HUDEP-2 (cell line): ENCODE results near the gene SAP25.
A peak's percentile ranks its signal among the peaks of the same experiment; 100 is the strongest.

Experiments
- DNase-seq, 76 experiments: peaks; one replicate each; lab custom pipeline; 2025; ENCODE audit not compliant: unreplicated experiment in 76 of 76; lab: John Stamatoyannopoulos, UW

SAP25 gene

DNA sequence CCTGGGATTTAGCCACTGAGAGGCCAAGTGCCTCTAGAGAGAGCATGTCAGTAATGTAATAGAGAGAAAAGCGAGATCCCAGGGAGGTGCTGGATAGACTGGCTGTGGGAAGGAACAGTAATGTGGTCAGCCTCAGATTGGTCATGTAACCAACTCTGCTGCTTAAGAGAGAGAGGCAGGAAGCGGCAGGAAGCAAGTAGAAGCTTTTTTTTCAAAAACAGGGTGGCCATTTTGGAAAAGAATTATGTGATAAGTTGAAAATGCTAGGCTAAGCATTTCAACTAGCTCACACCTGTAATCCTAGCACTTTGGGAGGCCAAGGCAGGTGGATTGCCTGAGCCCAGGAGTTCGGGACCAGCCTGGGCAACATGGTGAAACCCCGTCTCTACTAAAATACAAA, 24.7 kb upstream of the SAP25 start:
- no peak for DNase-seq

DNA sequence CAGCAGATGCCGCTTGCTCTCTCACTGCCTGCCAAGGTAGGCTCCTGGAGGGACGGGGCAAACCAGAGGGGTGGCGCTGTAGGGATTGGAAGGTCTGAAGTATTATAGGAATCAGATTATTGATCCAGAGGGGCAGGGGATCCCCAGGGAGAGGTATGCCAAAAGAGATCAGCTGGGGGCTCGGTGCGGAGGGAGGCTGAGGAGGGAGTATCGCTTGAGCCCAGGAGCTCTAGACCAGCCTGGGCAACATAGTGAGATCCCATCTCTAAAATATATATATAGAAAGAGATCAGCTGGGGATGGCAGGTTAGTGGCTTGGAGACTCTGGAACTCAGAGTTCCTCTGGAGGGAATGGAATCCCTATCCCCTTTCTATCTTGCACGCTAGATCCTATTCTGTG, 21.5 kb upstream of the SAP25 start:
- DNase-seq = no peak

DNA sequence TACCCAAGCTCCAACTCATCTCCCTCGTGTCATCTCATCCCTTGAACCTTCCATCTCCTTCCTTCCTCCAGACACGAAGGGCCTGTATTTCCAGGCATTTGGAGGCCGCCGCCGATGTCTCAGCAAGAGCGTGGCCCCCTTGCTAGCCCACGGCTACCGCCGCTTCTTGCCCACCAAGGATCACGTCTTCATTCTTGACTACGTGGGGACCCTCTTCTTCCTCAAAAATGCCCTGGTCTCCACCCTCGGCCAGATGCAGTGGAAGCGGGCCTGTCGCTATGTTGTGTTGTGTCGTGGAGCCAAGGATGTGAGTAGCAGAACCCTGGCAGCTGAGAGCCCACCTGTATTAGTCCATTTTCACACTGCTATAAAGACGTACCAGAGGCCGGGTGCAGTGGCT, 17.9 kb upstream of the SAP25 start:
- no peak for DNase-seq

DNA sequence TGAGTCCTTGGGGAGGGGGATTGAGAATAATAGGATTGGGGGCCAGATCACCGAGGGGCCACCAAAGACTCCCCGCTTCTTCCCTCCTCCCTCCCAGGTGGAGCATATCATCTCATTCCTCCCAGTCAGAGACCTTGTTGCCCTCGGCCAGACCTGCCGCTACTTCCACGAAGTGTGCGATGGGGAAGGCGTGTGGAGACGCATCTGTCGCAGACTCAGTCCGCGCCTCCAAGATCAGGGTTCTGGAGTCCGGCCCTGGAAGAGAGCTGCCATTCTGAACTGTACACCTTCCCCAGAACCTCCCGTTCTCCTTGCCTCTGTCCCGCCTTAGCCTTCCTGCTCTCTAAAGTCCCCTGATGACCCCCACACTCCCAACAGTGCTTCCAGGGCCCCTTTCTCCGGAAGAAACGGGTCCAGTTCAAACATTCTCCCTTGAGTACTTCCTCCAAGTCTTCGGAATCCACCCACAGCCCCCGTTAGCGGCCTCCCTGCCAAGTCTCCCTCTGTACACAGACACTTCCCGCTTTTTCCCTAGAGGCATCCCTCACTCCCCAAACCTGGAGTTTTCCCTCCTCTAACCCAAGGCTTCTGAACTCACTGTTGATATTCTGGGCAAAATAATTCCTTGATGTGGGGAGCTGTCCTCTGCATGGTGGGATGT, 16.5 kb upstream of the SAP25 start:
- no peak for DNase-seq

DNA sequence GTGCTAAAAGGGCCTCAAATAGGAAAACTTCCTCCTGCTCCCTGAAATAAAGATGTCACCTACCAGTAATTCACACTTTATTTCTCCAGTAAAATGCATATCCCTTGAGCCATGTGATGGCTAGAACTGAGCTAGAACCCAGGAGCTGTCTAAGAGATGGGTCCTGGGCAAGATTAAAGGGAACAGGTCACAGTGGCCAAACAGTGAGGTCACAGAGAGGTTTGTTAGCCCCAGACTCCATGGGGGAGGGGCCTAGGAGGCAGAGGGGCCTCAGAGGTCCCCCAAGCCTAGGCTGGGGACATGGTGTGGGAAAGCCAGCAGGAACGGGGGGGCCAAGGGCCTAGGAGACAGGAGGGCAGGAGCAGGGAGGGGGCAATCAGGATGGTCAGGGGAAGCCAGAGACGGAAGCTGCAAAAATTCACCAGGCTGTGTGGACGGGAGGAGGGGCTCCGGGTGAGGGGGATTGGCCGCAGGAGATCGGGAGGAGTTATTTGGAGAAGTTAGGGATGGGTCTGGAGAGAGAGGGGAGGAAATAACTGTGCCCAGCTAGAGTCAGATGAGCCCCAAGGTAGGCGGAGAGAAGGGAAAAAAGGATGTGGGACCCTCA, 15.7 kb upstream of the SAP25 start:
- no peak for DNase-seq

DNA sequence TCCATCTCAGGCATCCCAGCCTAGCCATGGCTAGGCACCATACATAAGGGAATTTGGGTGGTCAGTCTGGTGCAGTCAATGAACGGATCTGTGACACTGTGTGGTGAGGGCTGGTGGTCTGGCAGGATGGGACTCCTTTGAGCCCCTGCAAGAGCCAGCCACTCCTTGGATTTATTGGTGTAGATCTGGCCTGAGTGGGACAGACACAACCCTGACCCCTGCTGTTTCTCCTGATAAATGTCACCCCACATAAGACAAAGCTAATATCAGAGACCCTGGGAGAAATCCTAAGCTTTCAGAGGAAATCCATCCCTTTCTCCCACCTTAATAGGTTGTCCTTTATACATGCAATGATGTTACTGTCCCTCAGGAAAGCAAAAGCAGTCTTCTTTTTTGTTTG, 14.7 kb upstream of the SAP25 start:
- peak in 11 of 76 experiments; percentile 11 to 48 (median 24) for DNase-seq

DNA sequence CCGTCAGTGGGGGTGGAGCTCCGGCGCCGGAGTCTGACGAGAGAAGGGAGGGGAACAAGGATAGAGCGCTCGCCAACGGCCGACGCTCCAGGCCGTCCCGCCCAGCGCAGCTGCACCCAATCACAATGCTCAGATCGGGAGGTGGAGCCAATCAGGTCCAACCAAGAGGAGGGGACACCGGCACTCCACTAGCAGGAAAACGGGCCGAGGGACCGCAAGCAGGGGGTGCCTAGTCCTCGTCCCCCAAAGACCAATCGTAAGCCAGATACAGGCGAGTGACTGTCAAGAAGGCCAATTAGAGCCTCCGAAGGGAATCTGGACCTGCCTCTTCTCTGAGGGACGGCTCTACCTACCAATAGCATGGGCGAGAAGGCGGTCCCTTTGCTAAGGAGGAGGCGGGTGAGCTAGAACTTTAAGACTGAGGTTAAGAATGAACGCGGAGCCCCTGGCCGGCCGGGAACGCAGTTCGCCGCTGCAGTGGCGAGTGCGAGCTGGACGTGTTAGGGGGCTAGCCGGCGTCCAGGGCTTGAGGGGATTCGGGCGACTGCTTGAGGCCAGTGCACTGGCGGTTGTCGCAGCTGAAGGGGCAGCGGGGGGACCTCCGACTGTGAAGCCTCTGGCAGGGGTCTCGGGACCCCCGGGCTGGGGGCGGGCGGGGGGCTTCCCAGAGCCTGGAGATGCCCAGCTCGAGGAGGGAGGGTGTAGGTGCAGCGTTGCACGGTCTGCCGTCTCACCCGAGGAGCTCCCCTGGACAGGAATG, 12.7 kb upstream of the SAP25 start, which contains the start of gene FBXO24:
TSS of gene FBXO24 (plus strand) at position 63 of the 760 bp plus-strand sequence. CDS start at position 361, 298 bp downstream.
- peak; percentile 60 to 100 (median 99) for DNase-seq

DNA sequence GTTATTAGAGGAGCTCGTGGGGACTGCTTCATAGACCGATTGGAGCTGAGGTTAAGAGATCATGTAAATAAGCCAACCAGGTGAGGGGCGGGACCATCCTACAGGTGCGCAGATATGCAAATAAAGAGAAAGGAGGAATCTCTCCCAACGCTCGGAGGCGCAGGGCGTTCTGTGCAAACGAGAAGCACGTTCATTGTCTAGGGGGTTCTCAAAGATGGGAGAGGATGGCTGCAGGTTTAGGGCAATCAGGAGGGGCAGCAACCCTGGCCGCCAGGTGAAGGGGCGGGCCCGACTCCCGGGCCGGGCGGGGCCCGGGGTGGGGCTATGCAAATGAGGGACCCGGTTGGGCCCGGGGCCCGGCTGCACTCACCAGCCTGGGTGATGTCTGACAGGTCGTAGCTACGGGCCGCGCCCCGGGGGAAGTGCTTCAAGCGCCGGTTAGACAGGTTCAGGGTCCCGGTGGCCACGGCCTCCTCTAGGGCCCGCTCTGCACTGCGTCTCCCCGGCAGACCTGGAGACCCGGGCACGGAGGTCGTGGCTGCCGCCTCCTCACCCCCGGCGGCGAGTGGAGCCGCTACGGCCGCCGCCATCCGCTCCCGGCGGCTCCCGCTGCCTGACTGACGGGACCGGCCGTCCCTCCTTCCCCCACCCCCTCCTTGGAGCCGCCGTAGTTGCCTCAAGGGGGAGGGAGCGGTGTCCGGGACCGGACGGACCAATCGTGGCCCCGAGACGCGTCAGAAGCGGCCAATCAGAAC, 12.0 kb upstream of the SAP25 start, which contains the start of gene LRCH4:
TSS of gene LRCH4 (minus strand) at position 619 of the 755 bp plus-strand sequence. CDS start at position 590, 29 bp downstream.
- DNase-seq = peak in 31 of 76 experiments; percentile 3 to 69 (median 48)

DNA sequence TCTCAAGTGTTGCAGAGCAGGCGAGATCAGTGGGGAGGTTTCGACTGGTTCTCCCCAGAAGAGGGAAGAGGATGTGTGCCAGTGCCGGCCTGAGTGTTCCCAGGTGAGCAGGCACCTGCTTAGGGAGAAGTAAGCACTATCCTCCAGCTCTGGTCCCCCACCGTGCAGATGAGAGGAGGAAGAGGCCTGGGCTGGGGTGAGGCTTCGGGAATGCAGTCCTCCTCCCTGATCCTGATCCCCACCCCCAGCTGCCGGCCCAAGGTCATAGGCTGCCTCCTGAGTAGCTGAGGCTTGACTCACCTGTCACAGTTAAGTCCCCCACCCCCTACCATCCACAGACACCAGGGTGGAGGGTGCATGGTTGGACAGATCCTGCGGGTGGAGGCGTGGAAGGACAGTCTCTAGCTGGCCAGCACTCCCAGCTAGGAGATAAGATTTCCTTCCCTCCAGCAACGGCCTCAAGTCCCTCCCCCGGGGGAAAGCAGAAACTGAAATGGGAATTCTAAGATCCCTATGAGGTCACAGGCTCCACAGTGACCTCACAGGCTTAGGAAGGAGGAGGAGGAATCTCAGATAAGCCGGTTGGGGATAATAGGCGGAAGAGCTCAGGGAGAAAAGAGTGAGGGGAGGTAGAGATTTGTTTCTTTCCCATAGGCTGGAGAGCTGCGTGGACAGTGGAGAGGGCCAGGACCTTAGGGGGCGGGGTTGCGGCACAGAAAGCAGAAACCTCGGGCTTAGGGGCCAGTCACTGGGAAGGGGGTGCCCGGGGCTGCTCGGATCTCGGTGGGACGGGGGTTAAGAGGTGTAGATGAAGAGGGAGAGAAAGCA, 11.2 kb upstream of the SAP25 start:
- DNase-seq = peak in 3 of 76 experiments; percentile 10 to 20 (median 14)

DNA sequence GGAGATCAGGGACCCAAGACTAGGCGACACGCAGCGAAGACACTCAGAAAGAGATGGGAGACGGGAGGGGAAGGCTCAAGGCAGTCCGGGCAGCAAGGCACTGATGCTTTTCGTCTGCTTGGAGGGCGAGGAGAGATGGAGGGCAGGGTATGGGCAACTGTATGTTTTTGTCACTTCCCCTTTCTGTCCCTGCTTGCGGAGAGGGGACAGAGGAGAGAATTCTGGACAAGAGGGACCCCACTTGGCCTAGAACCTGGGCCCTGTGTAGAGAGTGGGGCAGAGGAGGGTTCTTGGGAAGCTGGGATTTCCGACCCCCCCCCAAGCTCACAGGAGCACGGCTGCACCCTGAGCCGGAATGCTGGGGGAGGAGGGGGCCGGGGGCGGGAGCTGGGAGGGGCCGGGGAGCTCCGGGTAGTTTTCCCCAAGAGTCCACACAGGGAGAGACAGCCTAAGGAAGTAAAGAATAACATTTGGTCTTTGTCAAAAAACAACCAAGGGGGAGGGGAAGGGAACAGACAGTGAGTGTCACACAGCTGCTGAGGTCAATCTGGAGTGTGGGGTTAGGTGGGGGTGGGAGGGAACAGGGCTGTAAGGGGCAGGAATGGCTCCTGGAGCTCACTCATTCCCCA, 10.5 kb upstream of the SAP25 start:
- no peak for DNase-seq

DNA sequence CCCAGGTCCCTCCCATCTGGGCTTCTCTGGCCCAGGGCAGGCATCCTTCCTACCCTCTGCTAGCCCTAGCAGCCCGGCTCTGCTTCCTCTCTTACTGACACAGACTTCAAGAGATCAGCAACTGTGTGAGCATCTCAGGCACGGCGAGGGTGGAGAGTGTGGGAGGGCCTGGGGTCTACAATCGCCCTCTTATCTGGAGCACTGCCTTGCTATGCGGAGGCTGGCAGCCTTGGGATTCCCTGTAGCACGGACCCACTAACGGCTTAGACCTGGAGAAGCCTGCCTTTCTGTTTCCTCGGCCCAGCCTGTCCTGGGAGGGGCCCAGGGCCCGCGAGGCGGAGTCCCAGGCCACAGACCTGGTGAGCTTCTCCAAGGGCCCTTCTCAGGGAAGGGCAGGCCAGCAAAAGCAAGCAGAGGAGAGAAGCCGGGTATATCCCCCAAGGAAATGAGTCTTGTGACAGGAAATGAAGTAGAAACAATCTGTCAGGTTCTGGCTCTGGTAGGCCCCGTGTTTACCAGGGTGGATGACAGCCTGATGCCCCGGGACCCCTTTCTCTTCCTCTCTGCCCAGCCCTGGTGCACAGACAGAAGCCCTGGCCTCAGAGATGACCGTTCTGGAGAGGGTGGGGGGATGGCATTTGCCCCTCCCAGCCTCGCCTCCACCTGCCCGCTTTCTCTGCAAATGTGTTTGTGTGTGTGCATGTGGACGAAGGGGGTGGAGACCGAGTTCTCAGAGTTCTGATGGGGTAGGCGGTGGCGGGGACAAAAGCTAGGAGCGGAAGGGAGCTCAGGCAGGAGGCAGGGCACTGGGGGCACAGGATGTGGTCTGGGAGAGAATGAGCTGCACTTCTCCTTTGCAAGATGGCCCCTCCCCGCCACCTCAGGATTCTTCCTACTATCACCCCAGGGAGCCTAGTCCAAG, 9.7 kb upstream of the SAP25 start:
- peak in 36 of 76 experiments; percentile 2 to 44 (median 22) for DNase-seq

DNA sequence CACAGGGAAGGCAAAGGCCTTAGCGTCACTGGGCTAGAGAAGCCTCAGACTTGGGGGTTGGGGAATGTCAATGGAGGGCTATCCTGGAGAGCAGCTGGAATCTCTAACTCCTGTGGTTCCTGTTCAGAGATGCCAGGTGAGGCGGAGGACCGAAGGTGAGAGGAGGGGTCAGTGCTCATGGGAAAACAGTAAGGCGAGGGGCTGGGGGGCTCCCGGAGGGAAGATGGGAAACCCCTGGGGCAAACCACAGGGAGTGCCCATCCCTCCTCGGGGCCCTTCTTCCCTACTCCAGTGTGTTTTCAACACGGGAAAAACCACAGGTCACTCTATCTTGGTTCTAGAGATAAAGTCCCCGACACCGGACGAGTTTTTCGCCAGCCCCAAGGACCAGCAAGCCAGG, 8.9 kb upstream of the SAP25 start:
- no peak for DNase-seq

DNA sequence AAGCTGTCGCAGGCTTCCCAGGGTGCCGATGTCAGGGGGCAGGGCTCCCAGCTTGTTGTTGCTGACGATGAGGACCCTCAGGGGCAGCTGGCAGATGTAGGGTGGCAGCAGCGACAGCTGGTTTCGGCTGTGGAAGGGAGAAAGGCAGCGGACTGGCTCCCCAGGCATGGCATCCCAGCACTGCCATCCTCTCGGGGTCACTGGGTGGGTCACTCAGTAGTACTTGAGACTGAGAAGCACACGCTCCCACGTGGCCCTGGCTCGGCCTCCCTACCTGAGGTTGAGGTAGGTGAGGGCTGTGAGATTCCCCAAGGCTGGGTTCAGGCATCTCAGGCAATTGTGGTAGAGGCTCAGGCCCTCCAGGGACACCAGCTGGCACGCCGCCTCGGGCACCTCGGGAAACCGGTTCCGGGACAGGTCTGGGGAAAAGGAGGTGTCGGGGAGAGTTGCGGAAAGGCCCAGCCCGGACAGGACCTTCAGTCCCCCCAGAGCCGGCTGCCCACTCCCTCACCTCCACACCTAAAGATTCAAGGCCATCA, 8.4 kb upstream of the SAP25 start:
- no peak for DNase-seq

DNA sequence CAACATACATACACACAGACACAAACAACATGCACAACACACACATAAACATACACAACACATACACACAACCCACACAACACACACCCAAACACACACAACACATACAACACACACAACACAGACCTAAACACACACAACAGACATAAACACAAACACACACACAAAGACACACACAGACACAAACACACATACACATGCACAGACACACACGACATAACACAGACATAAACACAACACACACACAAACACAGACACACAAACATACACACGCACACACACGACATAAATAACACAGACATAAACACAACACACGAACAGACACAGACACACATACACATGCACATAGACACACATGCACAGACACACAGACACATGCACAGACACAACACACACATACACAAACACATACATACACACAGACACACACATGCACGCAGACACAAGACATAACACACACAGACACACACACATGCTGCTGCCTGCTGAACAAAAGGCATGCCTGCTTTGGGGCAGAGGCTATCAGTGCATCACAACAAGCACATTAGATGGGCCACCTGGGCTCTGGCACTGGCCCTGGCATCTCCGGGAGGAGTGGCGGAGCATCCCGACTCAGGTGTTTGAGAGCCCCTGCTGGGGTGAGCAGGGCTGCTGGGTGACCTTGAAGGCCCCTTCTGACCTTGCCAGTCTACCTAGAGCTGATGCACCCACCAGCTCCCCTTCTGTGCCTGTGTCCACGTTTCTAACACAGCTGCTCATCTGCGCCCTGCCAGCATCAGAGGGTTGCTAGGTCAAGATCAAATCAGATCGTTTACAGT, 7.0 kb upstream of the SAP25 start:
- DNase-seq = no peak

DNA sequence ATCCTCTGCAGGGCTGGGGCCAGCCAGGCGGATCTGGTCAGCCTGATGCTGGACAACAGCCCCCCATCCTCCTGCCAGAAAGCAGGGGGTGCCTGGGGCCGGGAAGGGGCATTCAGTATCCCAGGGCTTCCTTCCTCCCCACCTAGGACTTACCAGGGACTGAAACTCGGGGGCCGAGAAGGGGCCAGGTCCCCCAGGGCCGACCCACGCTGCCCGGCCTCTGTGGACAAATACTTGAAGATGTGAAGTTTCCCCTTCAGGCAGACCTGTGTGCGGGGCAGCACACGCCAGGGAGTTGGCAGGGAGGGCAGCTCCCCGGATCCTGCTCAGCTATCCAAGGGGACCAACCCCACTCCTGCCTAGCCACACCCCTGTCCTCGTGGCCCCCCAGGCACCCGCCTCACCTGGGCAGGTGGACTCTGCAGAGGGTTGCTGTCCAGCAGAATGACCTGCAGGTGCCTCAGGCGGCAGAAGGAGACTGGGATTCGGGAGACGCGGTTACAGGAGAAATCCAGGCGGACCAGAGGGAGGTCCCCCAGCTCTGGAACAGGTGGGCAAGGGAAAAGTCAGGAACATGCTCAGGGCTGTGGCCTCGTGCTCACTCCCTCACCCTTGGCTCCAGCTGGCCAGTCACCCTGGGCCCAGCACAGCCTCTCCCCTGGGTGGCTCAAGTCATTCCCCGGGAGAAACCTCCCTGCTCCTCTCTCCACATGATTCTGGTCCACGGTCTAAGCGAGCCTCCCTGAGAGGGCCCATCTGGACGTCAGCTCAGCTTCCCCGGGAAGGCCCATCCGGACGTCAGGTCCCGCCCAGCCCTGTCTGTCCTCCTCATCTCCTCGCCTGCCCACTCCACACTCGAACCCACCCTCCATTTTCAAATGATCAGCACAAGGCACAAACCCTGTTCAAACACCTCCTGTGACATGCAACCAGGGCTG, 4.8 kb upstream of the SAP25 start:
- DNase-seq = no peak

DNA sequence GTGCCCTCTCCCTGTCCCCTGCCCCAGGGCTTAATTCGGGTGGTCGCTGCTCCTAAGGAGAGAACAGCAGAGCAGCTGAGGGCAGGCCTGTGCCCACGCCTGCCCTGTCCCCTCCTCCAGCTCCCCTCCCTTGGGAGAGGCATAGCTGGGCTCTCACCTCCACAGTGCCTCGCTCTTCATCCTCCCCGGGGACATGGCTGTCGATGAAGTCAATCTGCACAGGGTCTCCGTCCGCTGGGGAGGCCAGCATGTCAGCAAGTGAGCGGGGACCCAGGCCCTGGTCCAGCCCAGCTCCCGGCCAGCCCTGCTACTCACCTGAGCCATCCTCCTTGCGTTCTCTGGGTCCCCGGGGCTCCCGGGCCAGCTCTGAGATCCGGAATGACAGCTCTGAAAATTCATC, 3.8 kb upstream of the SAP25 start:
- DNase-seq = no peak
